NCI-H526 (cell line): Measurements from ENCODE around the gene LRP1.

Experiments
- DNase-seq, 2 experiments: peaks; one replicate each; lab custom pipeline; 2025; lab: John Stamatoyannopoulos, UW

LRP1 gene

GRCh38 chr12:57211791-57212700, 83.8 kb downstream of the LRP1 start:
- no peak for DNase-seq

- DNase-seq: no peak
Observed at GRCh38 chr12:57212701-57213057, 84.4 kb downstream of the LRP1 start.

- peak; percentile 54 to 92 for DNase-seq
Observed at GRCh38 chr12:57213058-57213715, 84.9 kb downstream of the LRP1 start.

- DNase-seq: peak in 1 of 2 experiments; percentile 53
Observed at GRCh38 chr12:57213763-57214397, 85.6 kb downstream of the LRP1 start.

- DNase-seq: peak; percentile 80 to 95
Observed at GRCh38 chr12:57214398-57214781, 86.1 kb downstream of the LRP1 start.

GRCh38 chr12:57215065-57215464, 86.8 kb downstream of the LRP1 start:
- DNase-seq: peak in 1 of 2 experiments; percentile 60

- peak in 1 of 2 experiments; percentile 74 for DNase-seq
Observed at GRCh38 chr12:57215668-57216013, 87.4 kb downstream of the LRP1 start.

GRCh38 chr12:57216014-57216911, 88.0 kb downstream of the LRP1 start, which contains the start of gene NXPH4:
Gene NXPH4 (plus strand): TSS chr12:57216794. CDS start chr12:57216970, 176 bp downstream.
- DNase-seq: peak in 1 of 2 experiments; percentile 91

GRCh38 chr12:57216921-57217879, 88.9 kb downstream of the LRP1 start:
- peak in 1 of 2 experiments; percentile 65 for DNase-seq

- DNase-seq: peak in 1 of 2 experiments; percentile 50
Observed at GRCh38 chr12:57218030-57218853, 90.0 kb downstream of the LRP1 start.

GRCh38 chr12:57219205-57219992, 91.1 kb downstream of the LRP1 start:
- DNase-seq: no peak

GRCh38 chr12:57219993-57220754, 91.9 kb downstream of the LRP1 start:
- peak in 1 of 2 experiments; percentile 28 for DNase-seq

- no peak for DNase-seq
Observed at GRCh38 chr12:57220770-57221168, 92.5 kb downstream of the LRP1 start.

- DNase-seq: no peak
Observed at GRCh38 chr12:57221169-57221917, 93.1 kb downstream of the LRP1 start.

GRCh38 chr12:57222286-57223190, 94.3 kb downstream of the LRP1 start:
- DNase-seq: peak in 1 of 2 experiments; percentile 63
